NCI-H1694 treated with DMSO at 0.1 percent for 48 hours (cell line): Measurements from ENCODE around the gene TAP2.

ENCODE experiments used
- DNase-seq: peaks from one replicate; lab custom pipeline; 2025; lab: John Stamatoyannopoulos, UW

TAP2 gene

GRCh38 chr6:32790306-32790705 lies 48.2 kb downstream of the TAP2 start:
- DNase-seq: no peak
